Measurements from ENCODE around the gene GPBP1. TPM values are rescaled to one million over a fixed set of nuclear protein-coding genes. Genes with fewer than 3 reads are reported as not detected.

GPBP1 gene
- total RNA-seq, 1 donor from 2014 or later, result 40.3 TPM

DNA sequence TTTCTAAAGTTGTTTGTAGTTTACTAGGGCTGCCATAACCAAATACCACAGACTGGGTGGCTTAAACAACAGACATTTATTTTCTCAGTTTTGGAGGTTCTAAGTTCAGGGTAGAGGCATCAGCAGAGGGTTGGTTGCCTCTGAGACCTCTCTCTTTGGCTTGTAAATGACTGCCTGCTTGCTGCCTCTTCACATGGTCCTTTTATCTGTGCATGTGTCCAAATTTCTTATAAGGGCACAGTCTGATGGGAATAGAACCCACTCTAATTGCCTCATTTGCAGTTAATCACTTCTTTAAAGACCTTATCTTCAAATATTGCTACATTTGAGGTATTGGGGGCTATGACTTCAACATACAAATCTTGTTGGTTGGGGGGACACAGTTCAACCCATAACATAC lies 36.8 kb downstream of the GPBP1 start:
- no peak for DNase-seq (ENCODE audit: low read depth in 2 of 2)

- no peak for DNase-seq (ENCODE audit: low read depth in 2 of 2)
Measured at GRCh38 chr5:57211039-57211438, 37.2 kb downstream of the GPBP1 start.

- DNase-seq (ENCODE audit: low read depth in 2 of 2), result no peak
Measured at GRCh38 chr5:57215629-57216195, 41.9 kb downstream of the GPBP1 start.

DNA sequence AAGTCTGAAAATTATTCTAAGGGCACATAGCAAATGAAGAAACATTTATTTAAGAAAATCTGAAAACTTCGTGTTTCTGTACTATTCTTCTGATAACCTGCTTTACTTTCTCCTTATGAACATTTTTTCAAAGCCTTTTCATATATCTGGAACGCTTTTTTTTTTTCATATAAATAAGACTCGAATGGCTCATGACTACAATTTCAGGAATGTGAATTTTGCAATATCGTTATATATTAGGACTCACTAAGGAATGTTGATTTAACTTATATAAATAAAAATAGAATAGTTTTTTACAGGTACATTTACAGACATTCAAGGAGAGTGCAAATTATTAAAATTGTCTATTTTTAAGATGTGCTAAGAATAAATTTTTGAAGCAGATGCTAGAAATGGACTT lies 42.9 kb downstream of the GPBP1 start:
- DNase-seq (ENCODE audit: low read depth in 2 of 2), result no peak

- peak; percentile 26 to 70 for DNase-seq (ENCODE audit: low read depth in 2 of 2)
Measured at GRCh38 chr5:57219386-57219785, 45.5 kb downstream of the GPBP1 start.

- DNase-seq (ENCODE audit: low read depth in 2 of 2), result peak; percentile 65 to 71
Measured at GRCh38 chr5:57221049-57221568, 47.2 kb downstream of the GPBP1 start.

- no peak for DNase-seq (ENCODE audit: low read depth in 2 of 2)
Measured at GRCh38 chr5:57225553-57225952, 51.7 kb downstream of the GPBP1 start.

DNA sequence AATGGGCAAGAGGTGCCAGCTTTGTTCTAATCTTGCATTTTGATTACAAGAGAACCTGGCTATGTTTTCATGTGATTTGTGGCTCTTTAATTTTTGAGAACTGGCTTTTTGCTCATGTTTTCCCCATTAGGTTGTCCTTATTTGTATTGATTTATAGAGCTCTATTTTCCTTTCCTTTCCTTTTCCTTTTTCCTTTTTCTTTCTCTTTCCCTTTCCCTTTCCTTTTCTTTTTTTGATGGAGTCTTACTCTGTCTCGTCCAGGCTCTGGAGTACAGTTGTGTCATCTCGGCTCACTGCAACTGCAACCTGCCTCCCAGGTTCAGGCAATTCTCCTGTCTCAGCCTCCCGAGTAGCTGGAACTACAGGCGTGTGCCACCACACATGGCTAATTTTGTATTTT lies 55.5 kb downstream of the GPBP1 start:
- no peak for DNase-seq (ENCODE audit: low read depth in 2 of 2)

GRCh38 chr5:57231607-57232006 lies 57.7 kb downstream of the GPBP1 start:
- DNase-seq (ENCODE audit: low read depth in 2 of 2), result peak in 1 of 2 donors; percentile 12

GRCh38 chr5:57232293-57233033 lies 58.6 kb downstream of the GPBP1 start:
- DNase-seq (ENCODE audit: low read depth in 2 of 2), result no peak

GRCh38 chr5:57243286-57244137 lies 69.7 kb downstream of the GPBP1 start:
- no peak for DNase-seq (ENCODE audit: low read depth in 2 of 2)

DNA sequence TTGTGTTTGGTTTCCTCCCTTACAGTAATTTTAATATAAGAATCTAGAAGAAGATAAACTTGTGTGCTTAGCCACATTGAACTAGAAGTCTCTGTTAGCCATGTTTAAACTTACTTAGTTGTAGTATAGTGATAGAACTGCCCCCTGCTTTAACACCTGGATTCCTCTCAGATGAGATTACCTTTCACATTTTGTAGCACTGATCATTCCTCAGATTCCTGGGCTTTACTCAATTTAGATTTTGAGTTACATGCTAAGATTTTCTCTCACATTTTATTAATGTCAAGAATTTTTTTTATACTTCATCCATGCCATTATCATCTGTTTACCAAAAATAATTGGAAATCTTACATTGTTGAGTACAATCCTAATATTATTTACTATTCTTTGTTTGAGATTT lies 70.5 kb downstream of the GPBP1 start:
- DNase-seq (ENCODE audit: low read depth in 2 of 2), result no peak

- DNase-seq (ENCODE audit: low read depth in 2 of 2), result no peak
Measured at GRCh38 chr5:57246426-57246825, 72.6 kb downstream of the GPBP1 start.

DNA sequence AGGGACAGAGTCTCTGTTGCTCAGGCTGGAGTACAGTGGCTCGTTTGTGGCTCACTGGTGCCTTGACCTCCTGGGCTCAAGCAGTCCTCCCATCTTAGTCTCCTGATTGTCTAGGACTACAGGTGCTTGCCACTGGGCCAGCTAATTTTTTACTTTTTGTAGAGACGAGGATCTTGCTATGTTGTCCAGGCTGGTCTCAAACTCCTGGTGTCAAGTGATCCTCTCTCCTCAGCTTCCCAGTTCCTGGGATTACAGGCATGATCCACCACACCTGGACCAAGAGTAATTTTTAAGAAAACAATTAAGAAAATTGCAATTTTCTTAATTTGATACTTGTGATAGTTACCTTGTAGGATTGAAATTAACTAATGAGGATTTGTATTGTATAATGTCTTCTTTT lies 73.9 kb downstream of the GPBP1 start:
- DNase-seq (ENCODE audit: low read depth in 2 of 2), result no peak

DNA sequence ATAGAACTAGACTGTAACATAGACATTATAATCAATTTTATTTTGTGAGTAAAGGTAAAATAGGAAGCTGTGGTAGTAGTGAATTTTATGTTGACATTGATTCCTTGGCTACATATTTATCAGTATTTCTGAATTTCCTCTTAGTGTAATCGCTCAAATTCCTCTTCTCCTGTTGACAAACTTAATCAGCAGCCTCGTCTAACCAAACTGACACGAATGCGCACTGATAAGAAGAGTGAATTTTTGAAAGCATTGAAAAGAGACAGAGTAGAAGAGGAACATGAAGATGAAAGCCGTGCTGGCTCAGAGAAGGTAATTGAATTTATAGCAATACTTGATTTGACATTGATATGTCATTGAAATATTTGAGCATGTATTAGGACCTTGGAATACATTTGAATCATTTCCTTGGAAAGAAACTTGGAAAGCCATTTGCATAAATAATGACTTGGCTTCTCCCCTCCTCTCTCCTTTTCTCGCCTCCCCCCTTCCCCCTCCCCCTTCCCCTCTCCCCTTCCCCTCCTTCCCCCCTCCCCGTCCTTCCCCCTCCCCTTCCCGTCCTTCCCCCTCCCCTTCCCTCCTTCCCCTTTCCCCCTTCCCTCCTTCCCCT lies 75.5 kb downstream of the GPBP1 start:
- DNase-seq (ENCODE audit: low read depth in 2 of 2), result no peak

DNA sequence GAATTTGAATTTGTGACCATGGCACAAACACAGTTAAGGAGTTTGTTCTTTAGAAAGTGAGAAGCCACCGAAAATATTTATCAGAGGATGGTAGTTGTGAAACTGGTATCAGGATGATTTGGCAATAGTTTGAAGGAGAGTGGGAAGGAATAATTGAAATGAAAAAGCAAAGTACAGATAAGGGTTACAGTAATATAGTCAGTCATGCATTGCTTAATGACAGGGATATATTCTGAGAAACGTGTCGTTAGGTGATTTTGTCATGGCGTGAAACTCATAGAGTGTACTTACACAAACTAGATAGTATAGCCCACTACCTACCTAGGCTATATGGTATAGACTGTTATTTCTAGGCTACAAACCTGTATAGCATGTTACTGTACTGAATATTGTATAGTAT lies 84.2 kb downstream of the GPBP1 start:
- no peak for DNase-seq (ENCODE audit: low read depth in 2 of 2)

DNA sequence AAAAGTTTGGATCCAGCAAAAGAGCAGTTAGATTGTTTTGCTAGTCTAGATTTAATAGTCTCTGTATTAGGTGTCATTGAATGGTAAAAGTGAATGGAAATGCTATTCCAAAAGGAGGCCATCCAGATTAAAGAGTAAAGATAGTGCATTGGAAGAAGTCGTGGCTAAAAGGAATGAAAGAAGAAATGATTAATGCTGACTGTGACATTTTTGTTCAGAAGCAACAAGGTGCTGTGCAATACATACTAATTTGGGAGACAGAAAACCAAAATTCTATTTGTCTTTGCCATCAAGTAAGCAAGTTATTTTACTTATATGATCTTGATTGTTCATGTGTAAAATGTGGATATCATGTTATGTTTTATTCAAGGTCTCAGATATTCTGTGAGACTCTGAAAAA lies 85.1 kb downstream of the GPBP1 start:
- no peak for DNase-seq (ENCODE audit: low read depth in 2 of 2)

- no peak for DNase-seq (ENCODE audit: low read depth in 2 of 2)
Measured at GRCh38 chr5:57259704-57260103, 85.8 kb downstream of the GPBP1 start.

DNA sequence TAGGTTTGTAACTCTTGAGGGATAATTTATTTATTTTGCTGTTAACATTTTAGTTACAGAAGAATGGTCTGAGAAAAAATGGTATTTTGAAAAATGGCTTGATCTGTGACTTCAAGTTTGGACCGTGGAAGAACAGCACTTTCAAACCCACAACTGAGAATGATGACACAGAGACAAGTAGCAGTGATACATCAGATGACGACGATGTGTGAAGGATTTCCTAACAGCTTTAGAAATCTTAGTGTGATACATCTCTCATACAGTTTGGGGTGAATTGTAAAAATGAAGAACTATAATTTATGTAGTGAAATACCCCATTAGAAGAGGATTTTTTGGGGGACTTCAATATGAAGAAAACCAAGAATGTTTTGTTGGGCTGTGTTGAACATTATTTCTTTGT lies 88.7 kb downstream of the GPBP1 start:
- no peak for DNase-seq (ENCODE audit: low read depth in 2 of 2)

GRCh38 chr5:57267805-57268204 lies 93.9 kb downstream of the GPBP1 start:
- no peak for DNase-seq (ENCODE audit: low read depth in 2 of 2)

- no peak for DNase-seq (ENCODE audit: low read depth in 2 of 2)
Measured at GRCh38 chr5:57276353-57276752, 102.5 kb downstream of the GPBP1 start.

GRCh38 chr5:57277085-57277484 lies 103.2 kb downstream of the GPBP1 start:
- peak; percentile 24 to 43 for DNase-seq (ENCODE audit: low read depth in 2 of 2)

All from dermis microvascular lymphatic vessel endothelial cell (primary cell).